Activated CD8-positive, alpha-beta memory T cell treated with anti-CD3 and anti-CD28 coated beads, Interleukin-2, amount 10 ng/mL, durations not matched to agents 7 days and 5 days (primary cell): ENCODE measurements around the gene KRT83. TPM values are rescaled to one million over a fixed set of nuclear protein-coding genes. Genes with fewer than 3 reads are reported as not detected.

ENCODE experiments used
- ATAC-seq: fragments of 150-1000 bp; cut with Tn5 transposase; one replicate; pipeline ENCODE4 v1.10.0; 2021; ENCODE audit warnings: moderate library complexity
- CTCF ChIA-PET: fragments of 350-600 bp; sonication (Branson Sonifier 250); formaldehyde crosslinking; loops from one replicate; lab custom pipeline; 2021; ENCODE audit warnings: antibody characterized with exemption; lab: Charles Lee
- DNase-seq: peaks from one replicate; pipeline ENCODE4 v3.0.0-alpha.2; 2020
- H3K27ac Mint-ChIP-seq: one replicate; pipeline ENCODE4 v1.8.0; 2021; ENCODE audit warnings: mild to moderate bottlenecking, mixed read lengths
- H3K27me3 Mint-ChIP-seq: one replicate; pipeline ENCODE4 v1.8.0; 2021; ENCODE audit warnings: mixed read lengths
- H3K36me3 Mint-ChIP-seq: one replicate; pipeline ENCODE4 v1.8.0; 2021; ENCODE audit warnings: mild to moderate bottlenecking, mixed read lengths
- H3K4me1 Mint-ChIP-seq: one replicate; pipeline ENCODE4 v1.8.0; 2021; ENCODE audit warnings: mixed read lengths
- H3K4me3 Mint-ChIP-seq: one replicate; pipeline ENCODE4 v1.8.0; 2021; ENCODE audit warnings: mild to moderate bottlenecking, moderate library complexity, mixed read lengths
- H3K9me3 Mint-ChIP-seq: one replicate; pipeline ENCODE4 v1.8.0; 2022; ENCODE audit warnings: low read depth, mixed read lengths
- total RNA-seq, 2 experiments: library from RNA; stranded (reverse); gene quantifications; one replicate each; pipeline ENCODE4 v1.2.3, GENCODE V29; 2021

KRT83 gene
- not detected for total RNA-seq

DNA sequence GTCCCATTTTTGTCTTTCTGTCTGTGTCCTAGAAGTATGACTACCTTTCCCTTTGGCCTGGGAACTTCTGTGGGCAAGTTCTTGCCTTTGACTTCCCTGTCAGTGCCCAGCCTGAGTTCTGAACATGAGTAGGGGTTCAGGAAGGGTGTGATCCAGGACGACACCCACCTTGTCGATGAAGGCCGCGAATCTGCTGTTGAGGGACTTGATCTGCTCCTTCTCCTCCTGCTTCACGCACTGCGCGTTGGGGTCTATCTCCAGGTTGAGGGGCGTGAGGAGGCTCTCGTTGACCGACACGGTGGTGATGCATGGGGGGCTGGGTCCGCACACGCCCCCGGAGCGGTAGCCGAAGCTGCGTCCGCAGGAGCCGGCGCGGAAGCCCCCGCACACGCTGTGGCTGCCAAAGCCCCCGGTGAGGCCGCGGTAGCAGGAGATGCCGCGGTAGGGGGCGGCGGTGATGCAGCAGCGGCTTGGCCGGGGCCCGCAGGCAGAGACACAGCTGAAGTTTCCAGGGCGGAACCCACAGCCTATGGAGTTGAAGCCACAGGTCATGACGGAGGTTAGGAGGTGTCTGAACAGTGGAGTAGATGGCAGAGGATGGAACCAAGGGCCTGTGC is at the start of gene KRT83:
Gene KRT83 (minus strand): TSS at position 615 of the 617 bp plus-strand sequence. CDS start 63 bp downstream, at position 552.
- CTCF ChIA-PET = interaction anchor here (1.5 kb wide), 1 partner anchor 42 kb away, joined by 3 read pairs; no protein-coding TSS in a partner anchor
- no peaks in the 10 kb centered on the region for H3K9me3 Mint-ChIP-seq

DNA sequence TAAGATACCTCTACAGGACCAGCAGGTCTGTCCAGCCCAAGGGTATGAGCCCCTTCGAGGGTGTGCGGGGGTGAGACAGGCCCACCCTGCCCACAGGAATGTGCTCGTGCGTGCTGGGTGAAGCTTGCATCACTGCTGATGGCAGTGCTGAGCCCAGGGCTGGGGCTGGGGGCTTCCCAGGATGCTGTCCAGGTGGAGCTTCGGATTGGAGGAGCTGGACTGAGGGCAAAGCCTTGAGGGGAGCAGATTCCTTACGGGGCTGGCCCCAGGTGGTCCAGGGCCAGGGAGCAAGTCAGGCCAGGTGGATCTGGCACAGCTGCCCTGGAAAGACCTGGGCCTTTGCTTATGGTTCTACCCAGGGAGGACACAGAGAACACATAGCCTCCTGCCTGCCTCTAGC is 48.6 kb upstream of the KRT83 start:
- DNase-seq = no peak
- ATAC-seq = no peak

More for the DNA sequence above, at the start of gene KRT83:
- Mint-ChIP-seq H3K4me3 (no peak within 1 kb of the TSS), H3K27ac (no peak within 1 kb of the TSS), H3K36me3 (no peaks in the 10 kb centered on the region), H3K27me3 (peaks cover 60% of the 10 kb centered on the region), H3K4me1 (no peaks in the 10 kb centered on the region)
- ATAC-seq (no peak), DNase-seq (no peak)

DNA sequence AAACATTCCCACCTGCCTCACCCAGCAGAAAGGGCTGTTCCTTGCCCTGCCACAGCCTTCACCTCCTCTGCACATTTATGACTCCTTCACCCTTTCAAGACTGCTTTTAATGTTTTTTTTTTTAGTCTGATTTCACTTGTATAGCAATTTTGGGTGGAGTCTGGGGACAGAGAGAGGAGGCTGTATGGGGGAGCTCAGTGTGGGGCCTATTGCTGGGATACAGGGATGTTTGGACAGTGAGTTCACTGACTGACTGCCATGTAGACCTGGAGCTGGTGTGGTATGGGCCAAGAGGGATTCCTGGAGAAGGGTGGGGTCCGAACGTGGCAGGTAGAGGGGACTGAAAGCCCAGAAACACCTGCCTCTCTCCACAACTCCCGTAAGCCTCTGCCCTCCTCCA is 48.0 kb upstream of the KRT83 start:
- CTCF ChIA-PET = interaction anchor here (1.4 to 6.8 kb wide), 3 partner anchors 10 to 511 kb away, joined by 4 to 58 read pairs (median 5); no protein-coding TSS in a partner anchor

More for the DNA sequence above, 48.6 kb upstream of the KRT83 start:
- Mint-ChIP-seq H3K4me3 (no peak overlapping the region), H3K9me3 (no peaks in the 10 kb centered on the region), H3K27ac (no peak overlapping the region), H3K27me3 (peaks cover 33% of the 10 kb centered on the region), H3K36me3 (no peaks in the 10 kb centered on the region), H3K4me1 (no peaks in the 10 kb centered on the region)
- CTCF ChIA-PET = interaction anchor here (1.4 to 6.8 kb wide), 3 partner anchors 10 to 510 kb away, joined by 4 to 58 read pairs (median 5); no protein-coding TSS in a partner anchor

DNA sequence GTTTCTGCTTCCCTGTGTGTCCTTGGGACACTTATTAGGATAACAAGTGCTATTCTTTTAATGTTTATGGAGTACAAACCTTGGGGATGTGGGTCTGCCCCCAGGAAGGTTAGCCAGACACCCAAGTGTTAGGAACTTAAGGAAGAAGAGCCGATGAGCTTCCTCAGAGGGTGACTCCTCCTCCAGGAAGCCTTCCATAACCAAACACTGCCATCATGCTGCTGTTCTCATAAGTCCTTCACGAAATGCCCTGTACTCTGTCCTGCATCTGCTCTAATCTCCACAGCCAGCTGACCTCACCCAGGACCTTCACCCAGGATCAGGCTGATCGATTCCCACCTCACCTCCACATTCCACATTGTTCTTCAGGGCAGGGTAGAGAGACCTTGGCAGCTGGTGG is 47.3 kb upstream of the KRT83 start:
- no peaks in the 10 kb centered on the region for H3K36me3 Mint-ChIP-seq
- no peaks in the 10 kb centered on the region for H3K9me3 Mint-ChIP-seq
- no peak overlapping the region for H3K27ac Mint-ChIP-seq
- ATAC-seq (no peak), DNase-seq (no peak)
- no peak overlapping the region for H3K4me3 Mint-ChIP-seq
- no peaks in the 10 kb centered on the region for H3K4me1 Mint-ChIP-seq
- peaks cover 28% of the 10 kb centered on the region for H3K27me3 Mint-ChIP-seq
- CTCF ChIA-PET = interaction anchor here (1.0 to 6.8 kb wide), 4 partner anchors 9 to 612 kb away, joined by 3 to 58 read pairs (median 4); no protein-coding TSS in a partner anchor

More for the DNA sequence above, 48.0 kb upstream of the KRT83 start:
- H3K27me3 Mint-ChIP-seq = peaks cover 34% of the 10 kb centered on the region
- ATAC-seq = no peak
- H3K9me3 Mint-ChIP-seq = no peaks in the 10 kb centered on the region
- DNase-seq = no peak
- H3K36me3 Mint-ChIP-seq = no peaks in the 10 kb centered on the region
- no peak overlapping the region for H3K27ac Mint-ChIP-seq
- H3K4me3 Mint-ChIP-seq = no peak overlapping the region
- H3K4me1 Mint-ChIP-seq = no peaks in the 10 kb centered on the region

DNA sequence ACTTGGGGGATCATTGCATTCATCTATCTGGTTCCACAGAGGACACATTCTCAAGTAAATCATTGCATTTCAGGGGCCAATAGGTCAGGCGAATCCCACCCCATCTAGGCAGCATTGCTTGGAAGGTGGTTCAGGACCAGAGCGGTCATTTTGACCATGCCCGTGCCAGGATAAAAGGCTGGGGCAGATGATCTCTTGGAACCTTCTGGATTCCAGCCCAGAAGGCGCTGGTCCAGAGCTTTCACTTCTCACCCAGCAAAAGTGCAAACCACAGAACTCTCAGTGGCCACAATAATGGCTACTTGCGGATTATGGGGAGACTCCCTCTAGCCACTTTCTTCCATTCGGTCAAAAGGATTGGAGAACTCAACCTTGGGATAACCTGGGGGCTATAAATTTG is 46.7 kb upstream of the KRT83 start:
- DNase-seq (no peak), ATAC-seq (no peak)
- H3K36me3 Mint-ChIP-seq = no peaks in the 10 kb centered on the region
- H3K4me3 Mint-ChIP-seq = no peak overlapping the region
- H3K27me3 Mint-ChIP-seq = peaks cover 25% of the 10 kb centered on the region
- no peak overlapping the region for H3K27ac Mint-ChIP-seq
- no peaks in the 10 kb centered on the region for H3K9me3 Mint-ChIP-seq
- H3K4me1 Mint-ChIP-seq = peaks cover under 1% of the 10 kb centered on the region
- CTCF ChIA-PET = interaction anchor here (0.8 to 6.8 kb wide), 4 partner anchors 8 to 613 kb away, joined by 3 to 58 read pairs (median 4); no protein-coding TSS in a partner anchor

DNA sequence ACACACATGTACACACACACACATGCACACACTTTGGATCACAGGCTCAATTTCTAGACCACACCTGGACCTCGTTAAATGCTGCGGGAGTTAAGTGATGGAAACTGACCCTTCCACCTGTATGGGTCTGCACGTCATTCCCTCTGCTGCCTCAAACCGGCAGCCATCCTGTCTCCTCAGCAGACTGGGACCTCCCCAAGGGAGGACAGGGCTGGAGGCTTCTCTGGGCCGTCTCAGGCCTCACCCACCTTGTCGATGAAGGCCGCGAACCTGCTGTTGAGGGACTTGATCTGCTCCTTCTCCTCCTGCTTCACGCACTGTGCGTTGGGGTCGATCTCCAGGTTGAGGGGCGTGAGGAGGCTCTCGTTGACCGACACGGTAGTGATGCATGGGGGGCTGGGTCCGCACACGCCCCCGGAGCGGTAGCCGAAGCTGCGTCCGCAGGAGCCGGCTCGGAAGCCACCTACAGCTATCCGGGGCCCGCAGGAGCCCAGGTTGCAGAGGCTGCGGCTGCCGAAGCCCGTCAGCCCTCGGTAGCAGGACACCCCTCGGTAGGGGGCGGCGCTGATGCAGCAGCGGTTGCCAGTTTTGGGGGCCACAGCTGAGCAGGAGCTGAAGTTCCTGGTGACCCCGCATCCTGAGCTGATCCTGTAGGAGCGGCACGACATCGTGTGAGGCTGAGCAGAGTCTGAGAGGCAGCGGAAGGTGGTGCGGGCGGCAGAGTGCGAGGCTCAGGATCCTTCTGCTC is 45.7 kb upstream of the KRT83 start, which contains the start of gene KRT85:
Gene KRT85 (minus strand): TSS at position 744 of the 748 bp plus-strand sequence. CDS start 76 bp downstream, at position 668.
- CTCF ChIA-PET = no interaction called here
- Mint-ChIP-seq H3K27me3 (peaks cover 17% of the 10 kb centered on the region), H3K36me3 (no peaks in the 10 kb centered on the region), H3K4me3 (no peak within 1 kb of the TSS), H3K9me3 (no peaks in the 10 kb centered on the region), H3K4me1 (peaks cover 6% of the 10 kb centered on the region), H3K27ac (no peak within 1 kb of the TSS)
- ATAC-seq = no peak
- no peak for DNase-seq

DNA sequence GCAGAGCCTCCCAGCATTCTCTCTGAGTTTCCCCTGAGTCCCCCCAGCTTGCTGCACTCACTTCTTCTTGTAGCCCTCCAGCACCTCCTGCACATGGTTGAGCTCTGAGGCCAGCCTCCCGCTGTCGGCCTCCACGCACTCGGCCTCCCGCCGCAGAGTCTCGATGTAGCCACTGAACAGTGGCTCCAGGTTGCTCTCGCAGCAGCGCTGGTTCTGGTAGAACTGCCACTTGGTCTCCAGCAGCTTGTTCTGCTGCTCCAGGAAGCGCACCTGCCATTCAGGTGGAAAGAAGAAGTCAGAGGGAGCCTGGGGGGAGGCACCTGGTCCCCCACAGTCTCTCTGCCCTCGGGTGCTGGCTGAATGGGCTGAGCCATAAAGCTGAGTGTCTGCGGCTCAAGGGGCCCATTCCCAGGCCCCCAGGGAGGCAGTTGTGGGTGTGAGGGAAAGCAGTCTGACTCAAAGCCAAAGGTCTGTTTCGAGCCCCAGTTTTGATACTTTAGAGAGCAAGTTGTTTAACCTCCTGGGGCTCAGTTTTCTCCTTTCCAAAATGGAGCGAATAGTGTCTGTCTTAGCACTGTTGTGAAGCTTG is 43.8 kb upstream of the KRT83 start:
- CTCF ChIA-PET = interaction anchor here (1.0 to 1.2 kb wide), 3 partner anchors 15 to 506 kb away, joined by 3 to 4 read pairs (median 3); no protein-coding TSS in a partner anchor
- DNase-seq = no peak

DNA sequence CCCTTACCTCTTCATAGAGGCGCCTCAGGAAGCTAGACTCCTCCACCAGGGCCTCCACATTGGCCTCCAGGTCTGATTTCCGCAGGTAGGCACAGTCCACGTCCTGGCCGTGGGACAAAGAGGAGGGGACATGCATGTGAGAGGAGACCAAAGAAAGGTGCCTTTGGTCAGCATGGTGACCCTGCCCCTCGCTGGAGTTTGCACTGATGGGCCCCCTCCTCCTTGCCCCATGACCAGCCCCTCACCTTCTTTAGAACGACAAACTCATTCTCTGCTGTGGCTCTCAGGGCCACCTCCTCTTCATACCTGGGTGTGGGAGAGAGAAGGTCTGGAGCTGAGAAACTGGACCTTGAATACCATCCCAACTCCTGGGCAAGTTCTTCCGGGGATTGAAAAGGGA is 42.9 kb upstream of the KRT83 start:
- H3K9me3 Mint-ChIP-seq = no peaks in the 10 kb centered on the region
- peaks cover 21% of the 10 kb centered on the region for H3K4me1 Mint-ChIP-seq
- H3K27me3 Mint-ChIP-seq = peaks cover 14% of the 10 kb centered on the region
- H3K36me3 Mint-ChIP-seq = no peaks in the 10 kb centered on the region
- H3K4me3 Mint-ChIP-seq = no peak overlapping the region
- H3K27ac Mint-ChIP-seq = no peak overlapping the region
- CTCF ChIA-PET = interaction anchor here (1.0 to 1.2 kb wide), 3 partner anchors 8 to 507 kb away, joined by 3 read pairs; no protein-coding TSS in a partner anchor
- no peak for DNase-seq
- ATAC-seq = no peak

More for the DNA sequence above, 43.8 kb upstream of the KRT83 start:
- Mint-ChIP-seq H3K4me1 (peaks cover 13% of the 10 kb centered on the region), H3K36me3 (no peaks in the 10 kb centered on the region), H3K27me3 (peaks cover 14% of the 10 kb centered on the region), H3K27ac (no peak overlapping the region), H3K9me3 (no peaks in the 10 kb centered on the region), H3K4me3 (no peak overlapping the region)
- no peak for ATAC-seq

DNA sequence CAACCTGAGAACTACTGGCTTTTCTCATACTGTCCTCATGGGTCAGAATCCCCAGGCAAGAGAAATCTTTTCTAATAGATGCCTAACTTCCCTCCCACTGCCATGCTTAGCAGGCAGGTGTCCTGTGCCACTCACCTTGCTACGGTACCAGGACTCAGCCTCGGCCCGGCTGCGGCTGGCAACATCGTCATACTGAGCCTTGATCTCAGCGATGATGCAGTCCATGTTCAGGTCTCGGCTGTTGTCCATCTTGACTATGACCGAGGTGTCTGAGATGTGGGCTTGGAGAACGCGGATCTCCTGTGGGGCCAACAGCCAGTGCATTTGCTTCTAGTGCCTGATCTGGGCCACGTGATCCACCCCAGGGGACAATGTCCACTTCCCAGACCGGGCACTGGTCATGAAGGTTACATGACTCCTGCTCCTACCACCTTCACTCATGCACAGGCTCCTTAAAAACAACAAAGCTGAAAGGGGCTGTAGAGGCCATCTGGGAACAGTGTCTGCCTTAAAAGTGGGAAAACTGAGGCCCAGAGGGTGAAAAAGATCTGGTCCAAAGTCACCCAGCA is 42.0 kb upstream of the KRT83 start:
- ATAC-seq (no peak), DNase-seq (no peak)
- Mint-ChIP-seq H3K9me3 (no peaks in the 10 kb centered on the region), H3K27ac (no peak overlapping the region), H3K27me3 (peaks cover 8% of the 10 kb centered on the region), H3K4me1 (peaks cover 30% of the 10 kb centered on the region), H3K4me3 (no peak overlapping the region), H3K36me3 (no peaks in the 10 kb centered on the region)
- CTCF ChIA-PET = interaction anchor here (1.2 kb wide), 1 partner anchor 9 kb away, joined by 3 read pairs; no protein-coding TSS in a partner anchor

DNA sequence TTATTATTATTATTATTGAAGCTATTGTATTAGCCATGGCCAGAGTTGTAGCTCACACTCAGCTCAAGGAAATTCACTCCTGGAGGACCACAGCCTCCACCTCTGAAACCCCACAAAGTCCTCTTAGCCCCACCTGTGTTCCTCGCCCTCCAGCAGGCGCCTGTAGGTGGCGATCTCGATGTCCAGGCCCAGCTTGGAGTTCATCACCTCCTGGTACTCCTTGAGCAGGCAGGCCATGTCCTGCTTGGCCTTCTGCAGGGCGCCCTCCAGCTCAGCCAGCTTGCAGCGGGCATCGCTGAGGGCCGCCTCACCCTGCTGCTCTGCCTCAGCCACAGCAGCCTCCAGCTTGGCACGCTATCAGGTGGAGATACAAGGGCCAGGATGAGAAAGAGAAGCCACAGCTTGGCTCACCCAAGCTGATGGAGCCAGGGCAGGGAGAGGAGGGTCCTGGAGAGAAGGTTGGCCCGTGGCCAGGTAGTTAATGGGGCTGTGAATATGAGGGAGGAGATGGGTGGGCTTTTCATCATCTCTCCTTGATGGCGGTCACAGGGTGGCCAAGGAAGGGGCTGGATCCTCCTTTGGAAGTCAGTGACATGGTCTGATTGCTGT is 41.0 kb upstream of the KRT83 start:
- no peaks in the 10 kb centered on the region for H3K9me3 Mint-ChIP-seq
- H3K4me1 Mint-ChIP-seq = peaks cover 37% of the 10 kb centered on the region
- peaks cover 7% of the 10 kb centered on the region for H3K27me3 Mint-ChIP-seq
- CTCF ChIA-PET = interaction anchor here (0.8 to 5.0 kb wide), 10 partner anchors 9 to 523 kb away, joined by 3 to 25 read pairs (median 4); no protein-coding TSS in a partner anchor
- no peaks in the 10 kb centered on the region for H3K36me3 Mint-ChIP-seq
- DNase-seq (no peak), ATAC-seq (no peak)
- no peak overlapping the region for H3K27ac Mint-ChIP-seq
- H3K4me3 Mint-ChIP-seq = no peak overlapping the region

DNA sequence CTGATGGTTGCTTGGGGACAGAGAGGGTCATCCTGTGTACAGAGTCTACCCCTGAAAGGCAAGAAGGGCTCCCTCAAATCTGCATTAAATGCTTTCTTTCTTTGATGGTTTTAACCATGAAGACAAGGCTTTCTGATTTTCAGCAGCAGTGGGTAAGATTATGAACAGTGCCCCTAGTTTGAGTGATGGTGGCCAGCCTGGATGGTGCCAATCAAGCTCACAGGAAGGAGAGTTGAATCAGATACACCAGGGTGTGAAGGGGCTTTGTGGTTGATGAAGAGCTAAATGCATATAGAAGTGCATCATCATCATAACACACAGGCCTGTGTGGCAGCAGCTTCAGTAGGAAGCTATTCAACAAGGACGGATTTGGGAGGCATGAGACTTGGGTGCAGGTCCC is 40.4 kb upstream of the KRT83 start:
- no peaks in the 10 kb centered on the region for H3K9me3 Mint-ChIP-seq
- H3K27ac Mint-ChIP-seq = no peak overlapping the region
- H3K4me3 Mint-ChIP-seq = no peak overlapping the region

DNA sequence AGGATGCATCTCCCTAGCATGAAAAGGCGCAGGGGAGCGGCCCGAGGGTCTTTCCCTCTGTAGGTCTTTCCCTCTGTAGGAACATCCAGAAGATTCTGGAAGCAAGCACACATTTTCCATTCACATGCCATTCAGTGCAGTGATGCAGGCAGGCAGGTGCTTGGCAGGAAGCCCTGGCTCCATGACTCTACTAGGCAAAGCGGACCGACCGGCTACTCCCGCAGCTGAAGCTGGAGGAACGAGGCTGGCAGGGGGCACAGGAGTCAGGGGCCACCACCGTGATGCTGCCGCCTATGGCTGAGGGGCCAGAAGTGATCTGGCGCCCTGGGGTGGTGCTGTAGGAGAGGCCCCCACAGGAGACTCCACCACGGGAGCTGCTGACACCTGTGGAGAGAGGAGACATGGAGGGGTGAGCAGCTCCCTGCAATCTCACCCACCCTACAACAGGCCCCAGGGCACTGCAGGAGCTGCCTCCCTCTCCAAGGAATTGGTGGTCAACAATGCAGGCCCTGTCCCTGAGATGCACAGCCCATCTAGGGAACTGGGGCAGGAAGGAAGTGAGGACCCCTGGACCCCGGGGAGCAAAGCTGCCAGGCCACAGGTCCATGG is 39.6 kb upstream of the KRT83 start:
- CTCF ChIA-PET = interaction anchor here (1.0 to 5.0 kb wide), 10 partner anchors 8 to 200 kb away, joined by 3 to 25 read pairs (median 4); no protein-coding TSS in a partner anchor
- Mint-ChIP-seq H3K27ac (no peak overlapping the region), H3K36me3 (no peaks in the 10 kb centered on the region)

More for the DNA sequence above, 40.4 kb upstream of the KRT83 start:
- H3K36me3 Mint-ChIP-seq = no peaks in the 10 kb centered on the region
- H3K4me1 Mint-ChIP-seq = peaks cover 37% of the 10 kb centered on the region
- CTCF ChIA-PET = interaction anchor here (0.8 to 5.0 kb wide), 11 partner anchors 10 to 523 kb away, joined by 3 to 25 read pairs (median 4); no protein-coding TSS in a partner anchor
- ATAC-seq (no peak), DNase-seq (peak; percentile 45)
- peaks cover 7% of the 10 kb centered on the region for H3K27me3 Mint-ChIP-seq

More for the DNA sequence above, 39.6 kb upstream of the KRT83 start:
- H3K27me3 Mint-ChIP-seq = peaks cover 7% of the 10 kb centered on the region
- H3K4me1 Mint-ChIP-seq = peaks cover 37% of the 10 kb centered on the region
- H3K4me3 Mint-ChIP-seq = no peak overlapping the region
- ATAC-seq (no peak), DNase-seq (no peak)
- H3K9me3 Mint-ChIP-seq = no peaks in the 10 kb centered on the region
